Spinal cord (tissue), 4 donors: ENCODE data around the gene RAB21. TPM values are rescaled to one million over a fixed set of nuclear protein-coding genes. Genes with fewer than 3 reads are reported as not detected.

Experiments
- polyA plus RNA-seq, 2 donors: library from polyadenylated mRNA; unstranded; fragments of 120-200 nt; gene quantifications; one replicate each; pipeline ENCODE4 v1.2.1, GENCODE V29; 2013; ENCODE audit not compliant: insufficient read length in 2 of 2
- total RNA-seq, 2 donors: library from RNA; depleted of rRNA in 1 of 2; stranded (reverse); fragments of 120-200 nt in 1 of 2; fragments of >200 nt in 1 of 2; gene quantifications; one replicate each; pipeline versions ENCODE4 v1.2.3 to v1.2.4, GENCODE V29; 2013 to 2014

RAB21 gene
- total and polyA plus RNA-seq, 4 donors = 26.4 to 62.5 (median 51.6) TPM

Other genes starting within 250 kb of the RAB21 start
- 10 to 100 TPM; 38.5 to 59.4 TPM for gene ZFC3H1, start 91.0 kb upstream of the RAB21 start, total RNA-seq
- gene ZFC3H1, start 91.0 kb upstream of the RAB21 start, polyA plus RNA-seq = 10 to 100 TPM; 60.1 to 62.4 TPM
- gene THAP2, start 90.6 kb upstream of the RAB21 start, total RNA-seq = 10 to 100 TPM; 16.0 to 17.6 TPM
- 10 to 100 TPM; 12.4 to 18.6 TPM for gene THAP2, start 90.6 kb upstream of the RAB21 start, polyA plus RNA-seq
- 10 to 100 TPM; 42.6 to 58.1 TPM for gene TMEM19, start 68.8 kb upstream of the RAB21 start, total RNA-seq
- 10 to 100 TPM; 29.2 to 34.8 TPM for gene TMEM19, start 68.8 kb upstream of the RAB21 start, polyA plus RNA-seq
- gene TBC1D15, start 84.9 kb downstream of the RAB21 start, total RNA-seq = 10 to 100 TPM; 26.6 to 51.9 TPM
- 10 to 100 TPM; 33.1 to 36.4 TPM for gene TBC1D15, start 84.9 kb downstream of the RAB21 start, polyA plus RNA-seq
- gene TPH2, start 184.0 kb downstream of the RAB21 start, total RNA-seq = 1 to 10 TPM in 1 of 2 donors, under 1 TPM in 1; 0.11 to 1.8 TPM
- under 1 TPM; 0.43 to 0.48 TPM for gene TPH2, start 184.0 kb downstream of the RAB21 start, polyA plus RNA-seq